HG02981 (cell line): ENCODE measurements around the gene IGHMBP2.

Experiments used
- ATAC-seq: cut with Tn5 transposase; IDR thresholded peaks from one replicate; pipeline ENCODE4 v1.9.1; 2021; ENCODE audit warnings: mild to moderate bottlenecking, moderate library complexity; ENCODE audit not compliant: unreplicated experiment

IGHMBP2 gene

DNA sequence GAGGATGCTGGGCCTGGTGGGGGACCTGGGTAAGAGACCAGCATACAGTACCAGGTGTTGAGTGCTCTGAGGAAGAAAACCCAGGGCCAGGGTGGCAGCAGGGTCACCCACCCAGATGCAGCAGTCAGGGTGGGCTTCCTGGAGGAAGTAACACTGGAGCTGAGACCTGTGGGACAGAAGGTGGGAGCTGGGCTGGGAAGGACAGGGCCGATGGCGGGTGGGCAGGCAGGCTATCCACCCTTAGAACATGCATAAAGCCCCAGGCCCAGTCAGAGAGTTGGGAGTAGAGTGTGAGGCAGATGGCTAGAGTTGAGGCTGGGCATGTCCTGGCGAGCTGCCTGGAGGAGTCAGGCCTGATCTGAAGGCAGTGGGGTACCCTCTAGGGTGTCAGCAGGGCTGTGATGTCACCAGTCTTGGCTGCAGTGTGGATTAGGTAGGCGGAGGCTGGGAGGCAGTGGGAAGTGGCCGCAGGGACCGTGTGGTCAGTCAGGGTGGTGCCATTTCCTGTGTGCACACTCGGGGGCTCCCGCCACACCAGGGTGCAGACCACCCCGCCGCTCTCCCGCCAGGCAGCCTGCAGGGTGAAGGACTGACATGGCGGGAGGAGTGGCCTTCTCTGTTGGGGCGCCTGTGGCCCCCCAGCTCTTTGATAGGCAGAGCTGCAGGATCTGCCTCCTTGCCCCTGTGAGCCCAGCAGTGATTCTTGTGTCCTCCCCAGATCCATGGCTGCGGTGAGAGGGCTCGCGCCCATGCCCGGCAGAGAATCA lies 35.3 kb downstream of the IGHMBP2 start:
- ATAC-seq, result no peak

GRCh38 chr11:68939583-68940555 lies 36.2 kb downstream of the IGHMBP2 start:
- no peak for ATAC-seq

- no peak for ATAC-seq
Measured at GRCh38 chr11:68940651-68941323, 37.1 kb downstream of the IGHMBP2 start.

DNA sequence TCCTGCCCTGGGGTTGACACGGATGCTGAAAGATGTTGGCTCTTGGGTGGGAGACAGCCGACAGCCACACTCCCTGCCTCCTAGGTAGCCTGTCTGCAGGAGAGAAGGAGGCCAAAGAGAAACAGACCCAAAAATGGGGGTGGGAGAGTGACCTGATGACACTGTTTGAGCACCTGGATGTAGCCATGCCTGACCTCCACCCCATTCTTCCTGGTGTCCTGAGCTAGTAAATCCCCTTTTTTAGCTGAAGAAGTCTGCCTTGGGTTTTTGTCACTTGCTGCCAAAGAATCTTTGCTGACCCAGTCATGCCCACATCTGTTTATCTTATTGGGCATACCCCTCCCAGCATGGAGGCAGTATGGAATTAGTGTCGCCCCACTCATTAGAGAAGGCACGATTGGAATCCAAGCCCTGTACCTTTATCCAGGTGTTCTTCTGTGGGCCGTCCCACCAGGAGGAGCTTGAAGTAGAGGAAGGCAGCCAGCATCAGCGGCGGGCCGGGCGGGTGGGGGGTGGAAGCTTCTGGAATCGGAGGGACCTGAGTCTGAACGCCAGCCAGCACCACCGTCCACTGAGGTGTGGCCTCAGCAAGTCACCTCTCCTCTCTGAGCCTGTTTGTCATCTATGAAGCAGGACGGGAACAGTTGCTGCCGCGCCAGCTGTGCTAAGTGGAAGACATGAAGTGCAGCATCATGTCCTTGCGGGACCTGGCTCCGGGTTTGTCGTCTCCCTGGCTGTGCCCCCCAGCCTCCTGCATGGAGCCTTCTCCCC lies 37.8 kb downstream of the IGHMBP2 start:
- ATAC-seq, result no peak

GRCh38 chr11:68942095-68942620 lies 38.5 kb downstream of the IGHMBP2 start:
- ATAC-seq, result no peak

DNA sequence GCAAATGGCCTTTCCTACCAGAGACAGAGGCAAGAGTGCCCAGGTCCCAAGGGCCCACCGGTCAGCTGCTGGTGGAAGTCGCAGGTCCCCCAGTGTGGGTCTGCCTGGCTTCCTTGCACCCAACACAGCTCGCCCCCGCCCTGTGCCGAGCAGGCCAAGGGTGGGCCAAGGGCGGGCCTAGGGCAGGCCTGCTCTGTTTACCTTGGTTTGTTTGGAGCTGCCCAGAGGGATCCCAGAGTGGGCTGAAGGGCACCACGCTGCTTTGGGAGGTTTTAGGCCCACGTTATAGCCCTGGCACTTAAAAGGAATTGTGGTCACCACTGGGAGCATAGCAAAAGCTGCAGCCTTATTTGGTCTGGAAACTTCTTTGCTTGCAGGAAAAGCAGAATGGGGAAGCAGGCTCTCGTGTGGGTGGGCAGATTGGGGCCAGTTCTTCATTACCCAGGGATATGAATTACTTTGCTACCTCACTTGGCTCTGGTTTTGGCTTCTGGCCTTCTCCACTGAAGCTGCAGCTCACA lies 39.1 kb downstream of the IGHMBP2 start:
- no peak for ATAC-seq

DNA sequence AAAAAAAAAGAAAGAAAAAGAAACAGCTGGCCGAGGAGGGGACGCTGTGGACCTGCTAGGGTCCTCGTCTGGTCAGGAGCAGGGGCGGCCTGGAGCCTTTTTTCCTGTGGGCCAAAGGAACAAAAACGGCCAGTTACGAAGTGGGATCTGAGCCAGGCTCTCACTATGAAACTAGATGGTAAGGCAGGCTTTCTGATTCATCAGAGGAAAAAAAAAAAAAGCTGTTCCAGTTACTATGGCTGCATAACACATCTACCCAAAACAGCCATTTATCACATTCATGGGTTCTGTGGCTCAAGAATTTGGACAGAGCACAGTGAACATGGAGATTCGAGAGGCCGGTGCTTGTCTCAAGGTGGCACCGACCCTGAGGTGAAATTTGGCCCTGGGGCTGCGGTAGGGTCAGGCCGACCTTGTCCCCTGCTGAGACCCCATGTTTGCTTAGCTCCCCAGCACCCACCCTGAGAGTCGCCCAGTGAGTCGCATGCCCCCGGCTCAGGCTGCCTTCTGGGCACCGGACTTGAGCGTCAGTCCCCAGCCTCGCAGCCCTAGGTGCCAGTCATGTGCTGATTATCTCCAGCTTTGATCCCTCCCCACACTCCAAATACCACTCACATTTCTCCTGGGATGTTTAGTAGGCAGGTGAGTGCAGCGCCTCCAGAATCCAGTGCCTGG lies 42.9 kb downstream of the IGHMBP2 start:
- no peak for ATAC-seq

- ATAC-seq, result no peak
Measured at GRCh38 chr11:68947151-68947550, 43.5 kb downstream of the IGHMBP2 start.

DNA sequence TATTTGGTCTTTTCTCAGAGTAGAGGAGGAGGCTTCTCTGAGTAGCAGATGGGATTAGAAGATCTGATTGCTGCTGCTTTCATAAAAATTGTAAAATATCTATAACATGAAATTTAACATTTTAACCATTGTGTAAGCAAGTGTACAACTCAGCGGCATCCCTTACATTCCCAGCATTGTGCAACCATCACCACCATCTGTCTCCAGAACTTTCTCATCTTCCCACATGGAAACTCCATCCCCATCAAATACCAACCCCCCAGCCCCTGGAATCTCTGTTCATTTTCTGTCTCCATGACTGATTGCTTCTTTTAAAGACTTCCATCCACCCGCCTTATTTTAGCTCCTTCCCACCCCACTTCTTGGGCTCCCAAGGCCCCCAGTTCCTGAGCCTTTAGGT lies 44.8 kb downstream of the IGHMBP2 start:
- ATAC-seq, result no peak

GRCh38 chr11:68948935-68949334 lies 45.2 kb downstream of the IGHMBP2 start:
- no peak for ATAC-seq

DNA sequence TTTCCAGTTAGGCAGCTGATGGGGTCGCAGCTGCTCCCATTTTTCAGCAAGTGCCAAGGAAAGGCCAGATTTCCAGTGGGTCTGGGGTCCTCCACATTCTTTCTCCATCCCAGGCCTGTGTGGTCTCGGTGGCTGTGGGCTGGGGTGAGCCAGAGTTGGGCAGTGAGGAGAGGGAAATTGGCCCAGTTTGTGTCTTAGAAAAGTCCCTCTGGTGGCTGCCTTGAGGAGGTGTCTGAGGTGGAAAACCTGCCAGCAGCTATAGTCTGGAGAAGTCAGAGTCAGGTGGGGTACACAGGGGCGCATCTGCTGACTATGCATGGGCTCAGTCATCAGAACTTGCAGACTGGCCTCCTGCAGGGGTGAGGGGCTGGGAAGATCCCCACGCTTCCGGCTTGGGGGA lies 46.6 kb downstream of the IGHMBP2 start:
- ATAC-seq, result no peak

DNA sequence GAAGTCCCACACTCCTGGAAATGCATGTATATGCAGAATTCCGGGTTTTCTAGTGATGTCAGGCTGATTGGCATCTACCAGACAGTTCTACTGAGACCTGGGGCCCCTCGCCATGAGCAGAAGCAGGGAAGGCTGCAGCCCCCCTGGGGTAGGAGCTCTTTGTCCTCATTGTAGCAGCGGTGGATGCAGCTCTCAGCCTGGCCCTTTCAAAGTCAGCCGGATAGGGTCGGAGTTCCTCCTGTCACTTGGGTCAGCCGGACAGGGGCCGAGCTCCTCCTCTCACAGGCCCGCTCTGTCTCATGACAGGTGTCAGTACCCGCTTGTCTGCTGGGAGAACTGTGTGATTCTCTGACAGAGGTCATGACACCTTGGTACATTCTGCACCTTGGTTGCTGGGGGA lies 47.1 kb downstream of the IGHMBP2 start:
- ATAC-seq, result no peak

DNA sequence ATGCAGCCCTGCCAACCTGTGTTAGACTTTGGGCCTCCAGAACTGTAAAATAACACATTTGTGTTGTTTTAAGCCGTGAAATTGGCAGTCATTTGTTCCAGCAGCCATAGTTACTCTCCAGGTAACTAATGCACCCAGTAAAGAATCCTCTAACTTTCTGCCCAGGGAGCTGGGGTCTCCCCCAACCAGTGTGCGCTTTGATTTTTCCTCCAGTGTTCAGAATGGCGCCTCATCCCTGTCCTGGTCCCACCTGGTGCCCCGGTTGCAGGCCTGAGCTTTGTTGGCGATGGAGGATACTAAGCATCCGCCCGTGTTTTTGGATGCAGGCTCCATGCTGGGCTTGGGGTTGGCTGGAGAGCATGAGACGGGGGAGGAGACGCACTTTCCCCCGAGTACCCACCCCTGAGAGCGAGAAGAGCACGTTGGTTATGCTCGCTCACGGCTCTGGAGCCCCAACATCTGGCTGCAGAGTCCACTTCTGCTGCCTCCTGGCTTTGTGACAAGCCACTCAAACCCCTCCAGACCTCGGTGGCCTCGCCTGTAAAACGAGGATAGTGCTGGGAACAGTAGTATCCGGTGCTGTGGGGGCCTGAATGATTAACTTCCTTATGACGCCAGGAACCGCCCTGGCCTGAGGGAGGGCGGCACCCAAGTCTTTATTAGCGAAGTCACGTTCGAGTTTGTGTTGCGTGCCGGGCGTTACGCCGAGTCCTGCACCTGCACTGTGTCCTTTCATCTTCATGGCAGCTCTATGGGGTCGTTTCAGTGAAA lies 51.3 kb downstream of the IGHMBP2 start:
- no peak for ATAC-seq

GRCh38 chr11:68955607-68955958 lies 51.9 kb downstream of the IGHMBP2 start:
- ATAC-seq, result no peak

DNA sequence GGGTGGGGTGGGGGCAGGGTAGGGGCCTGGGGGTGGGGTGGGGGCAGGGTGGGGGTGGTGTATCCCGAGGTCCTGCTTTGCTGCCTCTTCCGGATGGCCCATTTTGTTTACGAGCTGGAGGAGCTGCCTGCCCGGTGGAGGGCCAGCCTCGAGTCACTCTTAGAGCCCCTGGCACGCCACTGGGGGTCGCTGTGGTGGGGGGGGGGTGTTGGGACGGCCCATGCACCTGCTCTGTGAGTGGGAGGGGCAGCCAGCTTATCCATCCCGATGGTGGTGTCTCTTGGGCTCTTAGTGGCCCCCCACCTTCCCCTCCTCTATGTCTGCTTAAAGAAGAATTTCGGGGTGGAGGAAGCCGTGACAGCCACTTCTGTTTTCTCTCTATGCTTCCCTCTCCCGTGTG lies 52.5 kb downstream of the IGHMBP2 start:
- no peak for ATAC-seq

GRCh38 chr11:68956547-68957254 lies 53.0 kb downstream of the IGHMBP2 start:
- ATAC-seq, result no peak

DNA sequence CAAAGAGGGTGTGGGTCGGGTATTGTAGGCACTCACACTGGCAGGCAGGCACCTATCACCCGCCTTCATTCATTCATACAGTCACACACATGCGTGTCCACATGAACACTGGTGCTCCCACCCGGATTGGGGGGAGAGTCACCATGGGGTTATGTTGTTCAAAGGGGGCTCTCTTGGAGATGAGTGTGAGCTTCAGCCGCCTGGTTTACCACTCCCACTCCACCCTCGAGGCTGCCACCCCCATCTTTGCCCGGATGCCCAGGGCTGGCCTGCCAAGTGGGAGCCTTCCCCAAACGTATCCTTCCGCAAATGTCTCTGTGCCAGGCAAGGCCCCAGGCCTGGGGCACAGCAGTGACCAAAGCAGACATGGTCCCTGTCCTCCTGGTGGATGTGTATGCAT lies 54.5 kb downstream of the IGHMBP2 start:
- no peak for ATAC-seq
